Stimulated activated CD8-positive, alpha-beta memory T cell treated with anti-CD3 and anti-CD28 coated beads, Interleukin-4, amount 100 ng/mL, for 1 hour (primary cell): ENCODE results near the gene HMCN1.

Source experiments
- DNase-seq, 2 donors: peaks; one replicate each; pipeline ENCODE4 v3.0.0-alpha.2; 2020; ENCODE audit warnings: low read depth in 2 of 2, low spot score in 1 of 2

Gene HMCN1

DNA sequence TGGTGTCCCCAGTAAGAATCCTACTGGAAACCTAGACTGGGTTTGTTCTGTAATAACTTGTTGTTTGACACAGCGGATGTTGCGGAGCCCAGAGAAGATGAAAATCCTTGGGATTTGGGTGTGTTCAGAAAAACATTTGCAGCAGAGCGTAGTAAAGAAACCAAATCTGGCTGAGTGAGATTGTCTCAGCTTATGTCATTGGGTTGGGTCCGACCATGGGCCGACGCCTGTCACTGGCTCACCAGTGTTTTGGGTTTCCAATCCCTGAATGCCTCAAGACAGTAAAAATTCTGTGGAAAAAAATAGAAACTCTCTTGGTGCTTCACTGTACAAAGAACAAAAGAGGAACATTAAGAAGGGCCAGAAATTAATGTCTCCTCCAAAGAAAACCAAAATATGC lies 494.6 kb downstream of the HMCN1 start:
- no peak for DNase-seq

DNA sequence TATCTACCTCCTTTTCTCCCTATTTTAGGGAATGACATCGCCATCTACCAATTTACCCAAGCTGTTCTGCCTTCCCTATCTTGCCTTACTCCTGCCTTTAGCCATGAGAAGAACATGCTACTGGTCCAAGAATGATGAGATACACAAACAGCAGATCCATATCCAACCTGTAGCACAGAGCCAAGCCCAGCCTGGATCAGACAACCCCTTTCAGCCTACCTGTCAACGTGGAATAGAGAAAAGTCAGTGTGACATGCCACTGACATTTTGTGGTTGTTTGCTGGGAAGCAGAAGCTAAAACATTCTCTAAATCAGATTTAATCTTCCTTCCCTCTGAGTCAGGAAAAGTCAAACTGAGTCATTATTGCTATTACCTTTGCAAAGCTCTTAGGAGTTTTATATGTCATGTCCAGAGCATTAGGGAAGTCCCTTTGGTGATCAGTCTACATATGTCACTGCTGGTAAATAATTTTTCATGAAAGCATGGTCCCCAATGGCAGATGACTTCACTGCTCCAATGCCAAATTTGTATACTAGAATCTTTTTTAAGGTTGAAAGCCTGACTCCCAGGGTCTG lies 497.8 kb downstream of the HMCN1 start:
- DNase-seq, result no peak

GRCh38 chr1:186234976-186235686 lies 500.9 kb downstream of the HMCN1 start:
- no peak for DNase-seq

DNA sequence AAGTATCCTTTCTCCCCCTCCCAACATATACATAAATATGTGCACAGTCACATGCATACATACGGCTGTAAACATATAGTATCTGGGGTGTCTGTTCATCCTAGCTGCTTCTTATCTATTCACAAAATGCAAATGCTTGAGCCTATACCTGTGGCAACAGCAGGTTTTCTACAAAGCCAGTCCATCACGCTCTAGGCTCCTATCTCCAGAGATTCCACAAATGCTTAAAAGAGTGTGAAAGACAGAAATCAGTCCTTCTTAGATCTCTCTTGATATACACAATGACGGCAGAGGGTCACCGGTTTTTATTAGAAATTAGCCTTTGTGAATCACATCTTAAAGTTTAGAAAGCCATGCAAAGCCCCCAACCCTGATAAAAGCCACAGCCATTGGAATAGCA lies 501.5 kb downstream of the HMCN1 start:
- DNase-seq, result no peak

GRCh38 chr1:186236921-186237320 lies 502.7 kb downstream of the HMCN1 start:
- DNase-seq, result no peak

DNA sequence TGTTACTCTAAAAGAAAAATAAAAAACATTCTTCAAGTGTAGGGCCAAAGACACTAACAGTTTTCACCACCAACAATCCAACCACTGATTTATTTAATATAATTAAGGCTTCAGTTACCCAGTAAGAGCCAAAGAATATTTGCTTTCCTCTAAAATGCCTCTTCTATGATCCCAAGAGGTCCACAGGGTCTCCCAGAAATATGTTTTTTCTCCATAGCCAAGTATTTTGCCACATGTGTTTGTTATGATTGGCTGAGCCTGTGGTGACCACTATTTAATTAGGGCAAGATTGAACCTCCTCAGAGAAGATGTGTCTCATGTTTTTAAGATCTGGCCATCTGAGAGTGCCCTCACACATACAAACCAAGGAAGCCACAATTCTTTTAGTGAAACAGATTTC lies 505.0 kb downstream of the HMCN1 start:
- no peak for DNase-seq

DNA sequence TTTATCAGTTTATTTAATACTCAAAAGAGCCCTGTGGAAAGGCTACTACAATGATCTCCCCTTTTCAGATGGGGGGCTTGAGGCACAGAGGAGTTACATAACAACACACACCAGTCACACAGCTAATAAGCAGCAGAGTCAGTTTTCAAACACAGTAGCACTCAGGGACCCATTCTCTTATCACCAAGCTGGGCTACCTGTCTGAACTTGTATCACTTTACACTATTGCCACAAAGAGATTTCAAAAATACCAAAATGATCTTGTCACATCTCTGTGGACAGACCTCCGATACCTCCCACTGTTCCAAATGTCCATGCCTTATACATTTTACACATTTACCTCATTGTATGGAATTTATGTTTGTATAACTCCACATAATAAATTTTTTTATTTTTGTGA lies 506.2 kb downstream of the HMCN1 start:
- DNase-seq, result no peak
